ENCODE measurements around the gene PLEKHA6. TPM values are rescaled to one million over a fixed set of nuclear protein-coding genes. Genes with fewer than 3 reads are reported as not detected.

PLEKHA6 gene
- total and polyA plus RNA-seq, 2 of the 8 experiments (the other 6 are each of a cell fraction or from before 2014, with no cell fraction given) = 4.8 to 20.2 TPM

DNA sequence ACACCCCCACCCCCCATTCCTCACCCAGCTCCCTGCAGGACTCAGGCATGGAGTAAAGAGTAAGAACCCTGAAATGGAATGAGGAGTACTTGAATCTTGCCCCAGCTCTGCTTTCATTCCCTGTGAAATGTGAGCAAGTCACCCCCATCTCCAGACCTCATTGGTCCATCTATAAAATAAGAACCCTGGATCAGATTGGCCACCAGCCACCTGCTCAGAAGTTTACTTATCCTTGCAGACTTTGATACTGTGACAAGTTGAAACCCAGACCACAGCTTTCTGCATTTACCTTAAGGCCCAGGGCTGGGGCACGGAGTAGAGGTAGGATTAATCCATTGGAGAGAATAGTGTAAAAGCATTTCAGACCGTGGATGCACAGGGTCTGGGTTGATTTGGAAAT lies 165.6 kb downstream of the PLEKHA6 start:
- Histone ChIP-seq H2BK12ac (ENCODE audit: low read depth, low read length) (no peak overlapping the region), H2BK120ac (replicated peaks; ENCODE audit: low read depth, low read length) (no peak overlapping the region), H3K9me3 (ENCODE audit: insufficient read depth in 2 of 2, low read depth in 1 of 2, low read length in 1 of 2) (no peaks in the 10 kb centered on the region), H3K4ac (replicated peaks; ENCODE audit: insufficient read length, low read depth, low read length) (no peak overlapping the region), H2BK20ac (ENCODE audit: low read length) (no peak overlapping the region), H3K23ac (ENCODE audit: insufficient read length) (no peak overlapping the region), H4K20me1 (replicated peaks in 1 of 2; ENCODE audit: control insufficient read depth in 1 of 2, insufficient read depth in 2 of 2, low read length in 2 of 2) (peaks cover 0 to 6% of the 10 kb centered on the region in 2 experiments), H3K4me2 (ENCODE audit: insufficient read depth in 1 of 2, low read depth in 2 of 2, low read length in 2 of 2) (no peak overlapping the region), H3K23me2 (ENCODE audit: low read depth, low read length) (peaks cover 7% of the 10 kb centered on the region), H3K4me3 (ENCODE audit: extremely low read depth in 1 of 4, insufficient read depth in 2 of 4, low read depth in 3 of 4, low read length in 4 of 4) (no peak overlapping the region), H4K5ac (ENCODE audit: insufficient read length, low read depth, low read length) (no peak overlapping the region), H4K8ac (ENCODE audit: extremely low read depth, insufficient read depth, low read length) (no peak overlapping the region), H3K79me2 (ENCODE audit: control insufficient read depth in 1 of 2, insufficient read depth in 2 of 2, low read length in 2 of 2) (no peaks in the 10 kb centered on the region), H4K91ac (replicated peaks; ENCODE audit: insufficient read length, low read length) (no peak overlapping the region), H2AFZ (ENCODE audit: low read length) (no peak overlapping the region), H3K4me1 (replicated peaks in 1 of 4; ENCODE audit: control insufficient read depth in 3 of 4, insufficient read depth in 4 of 4, low read length in 3 of 4) (peaks cover 0 to 5% (median 0%) of the 10 kb centered on the region in 4 experiments; a peak in 3 of 7 replicates), H3K27ac (ENCODE audit: low read depth, low read length) (no peak overlapping the region), H2AK5ac (ENCODE audit: low read depth, low read length) (no peak overlapping the region), H2BK15ac (ENCODE audit: low read length) (no peak overlapping the region), H3K9ac (replicated peaks in 1 of 4; ENCODE audit: extremely low read depth in 1 of 4, low read depth in 3 of 4, low read length in 3 of 4) (no peak overlapping the region), H3K27me3 (replicated peaks in 1 of 4; ENCODE audit: control insufficient read depth in 3 of 4, extremely low read depth in 1 of 4, insufficient read depth in 3 of 4, low read length in 3 of 4) (peaks cover 0 to 7% (median 5%) of the 10 kb centered on the region in 4 experiments; a peak in 3 of 7 replicates), H3K18ac (ENCODE audit: extremely low read depth, low read length) (no peak overlapping the region), H3K14ac (ENCODE audit: insufficient read length) (no peak overlapping the region), H3K56ac (replicated peaks; ENCODE audit: insufficient read length, low read depth, low read length) (no peak overlapping the region), H3K36me3 (ENCODE audit: control insufficient read depth in 2 of 4, insufficient read depth in 4 of 4, low read length in 3 of 4) (no peaks in the 10 kb centered on the region; a peak in 1 of 8 replicates), H2BK5ac (ENCODE audit: low read depth, low read length) (no peak overlapping the region), H3K79me1 (ENCODE audit: low read depth, low read length) (peaks cover 5% of the 10 kb centered on the region)
- DNase-seq (ENCODE audit: low read depth in 1 of 2, low spot score in 2 of 2) (no peak), FAIRE-seq (no peak)
- 90% methylated on average over 2 of the region's 2 CpGs; no CpG with 5 or more reads in 1 of the 2 experiments for WGBS, 2 experiments (ENCODE audit: extremely low coverage in 1 of 2, insufficient coverage in 1 of 2, insufficient read length in 1 of 2, insufficient replicate concordance in 2 of 2, low coverage in 1 of 2, low lambda C conversion rate in 2 of 2, missing lambda C conversion rate in 1 of 2)
- TF ChIP-seq CTBP2 (IDR thresholded peaks at IDR 0.05; ENCODE audit: borderline replicate concordance, insufficient read depth, insufficient read length, low read length) = no peak
- TF ChIP-seq JUND (IDR thresholded peaks at IDR 0.05; ENCODE audit: low read length) = no peak
- TF ChIP-seq, protein P1, sequence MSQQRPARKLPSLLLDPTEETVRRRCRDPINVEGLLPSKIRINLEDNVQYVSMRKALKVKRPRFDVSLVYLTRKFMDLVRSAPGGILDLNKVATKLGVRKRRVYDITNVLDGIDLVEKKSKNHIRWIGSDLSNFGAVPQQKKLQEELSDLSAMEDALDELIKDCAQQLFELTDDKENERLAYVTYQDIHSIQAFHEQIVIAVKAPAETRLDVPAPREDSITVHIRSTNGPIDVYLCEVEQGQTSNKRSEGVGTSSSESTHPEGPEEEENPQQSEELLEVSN (IDR thresholded peaks at IDR 0.05) = no peak
- TF ChIP-seq JUN (IDR thresholded peaks at IDR 0.05; ENCODE audit: low read depth, low read length) = no peak
- TF ChIP-seq PHF8 (conservative IDR thresholded peaks at IDR 0.05; ENCODE audit: low read depth, low read length) = no peak
- no peak for TF ChIP-seq SP4 (IDR thresholded peaks at IDR 0.05; ENCODE audit: low read length)
- CTCF ChIA-PET (ENCODE audit: partially characterized antibody) = interaction anchor here (0.6 to 7.0 kb wide), 10 partner anchors 9 to 201 kb away, joined by 3 to 73 read pairs (median 4); partner anchors contain the start of genes GOLT1A and REN
- POLR2A ChIA-PET (ENCODE audit: partially characterized antibody) = interaction anchor here (0.7 to 1.8 kb wide), 2 partner anchors 10 to 20 kb away, joined by 3 to 8 read pairs; partner anchors contain the start of gene GOLT1A
